ENCODE measurements around the gene GMCL1.

The GMCL1 gene

GRCh38 chr2:69829256-69830044, at the start of gene GMCL1:
Gene GMCL1, plus strand, starts transcription at chr2:69829660. Its CDS starts 233 bp downstream, at chr2:69829893.
- Histone ChIP-seq H3K27ac (peak within 1 kb of the TSS; percentile 86), H3K4me3 (ENCODE audit: low read depth, low read length) (peak within 1 kb of the TSS; percentile 95), H3K27me3 (replicated peaks) (no peaks in the 10 kb centered on the region), H3K36me3 (replicated peaks) (no peaks in the 10 kb centered on the region)
- TF ChIP-seq CTCF (IDR thresholded peaks at IDR 0.05; ENCODE audit: low read depth, low read length, missing control alignments) = no peak
- DNase-seq = peak; percentile 95
- in situ Hi-C loops (cut with HindIII; ENCODE audit: low pct_ligation_motif_present, low sequenced_read_pairs) = no loop called here

GRCh38 chr2:69780921-69781320, 48.5 kb upstream of the GMCL1 start:
- no peak for DNase-seq
- no peaks in the 10 kb centered on the region for H3K27me3 ChIP-seq (replicated peaks)
- H3K4me3 ChIP-seq (ENCODE audit: low read depth, low read length) = no peak overlapping the region
- no peak for TF ChIP-seq CTCF (IDR thresholded peaks at IDR 0.05; ENCODE audit: low read depth, low read length, missing control alignments)
- no peaks in the 10 kb centered on the region for H3K36me3 ChIP-seq (replicated peaks)
- no peak overlapping the region for H3K27ac ChIP-seq
- in situ Hi-C loops (cut with HindIII; ENCODE audit: low pct_ligation_motif_present, low sequenced_read_pairs) = no loop called here

- no peak for DNase-seq
- H3K27me3 ChIP-seq (replicated peaks) = no peaks in the 10 kb centered on the region
- no peak for TF ChIP-seq CTCF (IDR thresholded peaks at IDR 0.05; ENCODE audit: low read depth, low read length, missing control alignments)
- in situ Hi-C loops (cut with HindIII; ENCODE audit: low pct_ligation_motif_present, low sequenced_read_pairs) = no loop called here
- H3K36me3 ChIP-seq (replicated peaks) = no peaks in the 10 kb centered on the region
- no peak overlapping the region for H3K4me3 ChIP-seq (ENCODE audit: low read depth, low read length)
- no peak overlapping the region for H3K27ac ChIP-seq
Observed at GRCh38 chr2:69781321-69782248, 47.9 kb upstream of the GMCL1 start.

GRCh38 chr2:69784228-69784627, 45.2 kb upstream of the GMCL1 start:
- peaks cover 6% of the 10 kb centered on the region for H3K36me3 ChIP-seq (replicated peaks)
- no peak for TF ChIP-seq CTCF (IDR thresholded peaks at IDR 0.05; ENCODE audit: low read depth, low read length, missing control alignments)
- no peaks in the 10 kb centered on the region for H3K27me3 ChIP-seq (replicated peaks)
- in situ Hi-C loops (cut with HindIII; ENCODE audit: low pct_ligation_motif_present, low sequenced_read_pairs) = no loop called here
- no peak overlapping the region for H3K27ac ChIP-seq
- H3K4me3 ChIP-seq (ENCODE audit: low read depth, low read length) = no peak overlapping the region
- no peak for DNase-seq

GRCh38 chr2:69785358-69785757, 44.1 kb upstream of the GMCL1 start:
- H3K36me3 ChIP-seq (replicated peaks) = peaks cover 6% of the 10 kb centered on the region
- in situ Hi-C loops (cut with HindIII; ENCODE audit: low pct_ligation_motif_present, low sequenced_read_pairs) = no loop called here
- TF ChIP-seq CTCF (IDR thresholded peaks at IDR 0.05; ENCODE audit: low read depth, low read length, missing control alignments) = no peak
- H3K4me3 ChIP-seq (ENCODE audit: low read depth, low read length) = no peak overlapping the region
- H3K27ac ChIP-seq = no peak overlapping the region
- H3K27me3 ChIP-seq (replicated peaks) = no peaks in the 10 kb centered on the region
- no peak for DNase-seq
